ENCODE data around the gene PRR35.

The PRR35 gene

DNA sequence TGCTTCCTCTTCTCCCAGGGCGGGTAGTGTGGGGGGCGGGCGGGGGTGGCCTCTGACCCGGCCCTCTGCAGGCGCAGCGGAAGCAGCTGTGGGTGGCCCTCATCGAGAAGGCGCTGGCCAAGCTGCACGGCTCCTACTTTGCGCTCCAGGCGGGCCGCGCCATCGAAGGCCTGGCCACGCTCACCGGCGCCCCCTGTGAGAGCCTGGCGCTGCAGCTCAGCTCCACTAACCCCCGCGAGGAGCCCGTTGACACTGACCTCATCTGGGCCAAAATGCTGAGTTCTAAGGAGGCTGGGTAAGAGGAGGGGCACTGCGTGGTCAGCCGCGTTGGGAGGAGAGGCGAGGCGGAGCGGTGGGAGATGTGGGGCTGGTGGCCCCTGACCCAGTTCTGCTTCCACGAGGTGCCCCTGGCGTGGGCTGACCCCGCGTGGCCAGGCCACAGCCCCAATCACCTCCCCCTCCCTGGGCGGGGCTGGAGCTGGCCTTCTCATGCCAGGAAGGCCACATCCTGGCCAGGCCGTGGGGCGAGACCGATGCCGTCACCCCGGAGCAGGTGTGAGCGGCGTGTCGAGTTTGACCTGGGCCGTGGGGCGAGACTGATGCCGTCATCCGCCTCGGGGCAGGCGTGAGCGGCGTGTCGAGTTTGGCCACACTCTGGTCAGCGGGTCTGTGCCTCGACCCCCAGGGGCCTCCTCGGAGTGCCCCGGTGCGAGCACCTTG lies 10.5 kb upstream of the PRR35 start:
- DNase-seq, result no peak

DNA sequence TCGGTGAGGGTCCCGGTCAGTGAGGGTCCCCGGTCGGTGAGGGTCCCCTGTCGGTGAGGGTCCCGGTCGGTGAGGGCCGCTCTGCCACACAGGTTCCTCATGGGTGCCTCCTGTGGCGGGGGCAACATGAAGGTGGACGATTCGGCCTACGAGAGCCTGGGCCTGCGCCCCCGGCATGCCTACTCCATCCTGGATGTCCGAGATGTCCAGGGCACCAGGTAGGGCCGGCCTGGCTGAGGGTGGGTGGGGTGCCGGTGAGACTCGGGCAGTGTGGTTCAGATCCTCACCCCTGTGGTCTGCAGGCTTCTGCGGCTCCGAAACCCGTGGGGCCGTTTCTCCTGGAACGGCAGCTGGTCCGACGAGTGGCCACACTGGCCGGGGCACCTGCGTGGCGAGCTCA lies 9.0 kb upstream of the PRR35 start:
- DNase-seq, result no peak

DNA sequence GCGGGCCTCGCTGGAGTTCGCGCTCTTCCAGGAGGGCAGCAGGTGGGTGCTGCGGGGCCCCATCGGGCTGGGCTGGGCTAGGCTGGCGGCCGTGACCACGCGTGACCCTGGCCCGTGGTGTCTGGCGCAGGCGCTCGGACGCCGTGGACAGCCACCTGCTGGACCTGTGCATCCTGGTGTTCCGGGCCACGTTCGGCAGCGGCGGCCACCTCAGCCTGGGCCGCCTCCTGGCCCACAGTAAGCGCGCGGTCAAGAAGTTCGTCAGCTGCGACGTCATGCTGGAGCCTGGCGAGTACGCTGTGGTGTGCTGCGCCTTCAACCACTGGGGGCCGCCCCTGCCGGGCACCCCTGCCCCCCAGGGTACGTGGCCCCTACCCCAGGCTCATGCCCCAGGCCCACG lies 8.0 kb upstream of the PRR35 start:
- DNase-seq, result no peak

DNA sequence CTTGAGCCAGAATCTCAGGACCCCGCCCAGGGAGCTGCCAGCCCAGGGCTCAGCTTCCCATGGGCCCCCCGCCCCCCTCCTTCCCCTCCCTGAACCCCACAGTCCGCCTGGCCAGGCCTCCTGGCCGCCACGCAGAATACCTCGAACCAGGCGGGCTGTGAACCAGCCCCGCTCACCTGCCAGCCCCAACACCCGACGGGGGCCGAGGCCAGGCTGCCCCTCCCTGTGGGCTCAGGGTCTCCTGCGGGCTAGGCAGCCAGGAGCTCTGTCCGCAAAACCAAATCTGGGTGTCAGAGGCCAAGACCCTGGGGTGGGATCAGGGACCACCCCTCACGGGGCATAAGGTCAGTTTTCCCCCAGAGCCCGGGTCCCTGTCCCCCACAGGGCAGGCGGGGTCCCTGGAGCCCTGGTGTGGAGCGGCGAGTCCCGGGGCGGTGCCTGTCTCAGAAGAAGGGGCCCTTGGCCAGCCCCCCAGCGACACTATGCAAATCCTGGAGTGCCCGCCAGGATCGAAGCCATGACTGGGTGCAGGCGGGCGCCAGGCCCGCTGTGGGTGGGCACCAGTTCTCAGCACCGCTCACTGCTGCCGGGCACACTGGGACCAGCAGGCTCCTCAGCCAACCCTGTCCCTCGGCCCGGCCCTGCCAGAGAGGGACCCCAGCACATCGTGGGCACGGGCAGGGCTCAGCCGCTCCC lies 6.4 kb upstream of the PRR35 start:
- no peak for DNase-seq

DNA sequence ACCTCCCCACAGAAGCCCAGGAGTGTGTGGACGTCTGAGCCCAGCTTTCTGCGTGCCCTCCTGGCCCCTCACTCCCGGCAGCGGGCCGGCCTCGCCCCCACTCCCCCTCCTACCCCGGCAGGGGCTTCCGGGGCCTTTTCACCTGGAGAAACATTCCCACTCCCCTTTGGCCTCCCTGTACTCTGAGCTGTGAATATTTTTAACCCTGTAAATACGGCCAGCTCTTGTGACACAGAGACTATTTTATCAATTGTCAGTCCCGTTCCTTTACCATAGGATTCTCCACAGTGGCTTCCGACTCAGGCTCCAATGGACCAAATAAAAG lies 5.9 kb upstream of the PRR35 start:
- no peak for DNase-seq

DNA sequence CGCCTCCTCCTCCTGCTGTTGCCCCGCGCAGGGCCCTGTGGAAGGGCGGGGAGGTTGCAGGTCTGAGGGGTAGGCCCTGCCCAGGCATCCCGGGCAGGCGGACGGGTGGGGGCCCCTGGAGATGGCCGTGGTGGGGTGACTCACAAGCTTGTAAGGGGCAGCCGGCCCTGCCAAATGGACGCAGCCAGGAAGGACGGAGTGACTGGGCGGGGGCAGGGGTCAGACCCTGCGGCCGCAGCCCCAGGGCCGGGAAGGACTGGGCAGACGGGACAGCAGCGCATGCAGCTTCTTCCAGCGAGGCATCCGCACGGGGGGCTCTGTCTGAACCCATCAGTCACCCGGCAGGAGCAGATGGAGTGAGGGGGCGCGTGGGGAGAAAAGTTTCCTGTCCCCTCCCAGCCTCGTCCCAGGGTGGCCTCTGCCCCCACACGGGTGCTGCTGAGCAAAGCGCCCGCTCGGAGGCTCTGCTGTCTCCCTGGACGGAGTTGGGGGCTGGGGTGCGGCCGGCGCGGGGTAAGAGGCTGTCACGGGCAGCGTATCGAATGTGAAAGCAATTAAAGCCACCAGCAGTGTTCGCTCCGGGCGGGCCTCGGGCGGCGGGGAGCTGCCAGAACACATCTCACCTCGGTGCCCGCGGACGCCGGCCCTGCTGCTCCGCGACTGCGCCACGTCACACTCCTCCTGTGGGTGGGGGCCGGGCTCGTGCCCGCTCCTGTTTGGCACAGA lies 5.4 kb upstream of the PRR35 start:
- no peak for DNase-seq

DNA sequence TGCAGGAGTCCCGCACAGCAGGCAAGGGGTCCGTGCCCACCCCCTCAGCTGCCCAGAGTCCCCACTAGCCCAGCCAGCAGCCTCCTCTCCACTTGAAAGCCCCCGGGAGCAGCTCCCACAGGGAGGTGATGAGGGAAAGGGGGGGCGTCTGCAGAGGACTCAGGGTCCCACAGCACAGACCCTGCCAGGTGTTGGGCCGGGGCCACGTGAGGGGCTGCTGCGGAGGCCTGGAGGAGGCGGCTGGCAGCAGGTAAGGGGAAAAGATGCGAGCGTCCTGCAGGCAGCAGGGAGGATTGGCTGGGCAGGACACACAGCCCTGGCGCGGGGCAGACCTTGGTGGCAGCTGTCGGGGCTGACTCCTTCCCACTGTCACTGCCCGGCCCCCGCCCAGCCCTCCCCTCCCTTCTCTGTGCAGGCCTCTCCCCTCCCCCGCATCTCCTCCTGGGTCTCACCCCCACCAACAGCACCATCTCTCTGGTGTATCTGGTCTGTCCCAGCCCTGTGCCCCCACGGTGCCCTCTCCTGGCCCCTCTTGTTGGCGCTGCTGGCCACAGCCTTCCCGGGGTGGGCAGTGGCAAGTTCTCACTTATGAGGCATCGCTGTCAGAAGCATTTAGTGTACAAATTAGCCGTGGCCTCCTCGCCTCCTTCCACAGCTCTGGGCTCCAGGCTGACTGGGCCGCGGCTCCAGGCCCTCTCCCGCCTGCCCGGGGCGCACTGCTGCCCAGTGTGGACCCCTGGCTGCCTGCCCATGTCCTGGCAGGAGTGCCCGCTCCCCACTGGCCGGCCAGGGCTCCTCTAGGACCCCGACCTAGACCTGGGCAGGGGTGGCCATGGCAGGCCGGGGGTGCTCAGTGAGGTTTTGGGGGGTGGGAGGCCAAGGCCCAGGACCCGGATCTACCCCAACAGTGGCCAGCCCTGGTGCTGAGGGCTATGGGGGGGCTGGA lies 4.4 kb upstream of the PRR35 start:
- no peak for DNase-seq

DNA sequence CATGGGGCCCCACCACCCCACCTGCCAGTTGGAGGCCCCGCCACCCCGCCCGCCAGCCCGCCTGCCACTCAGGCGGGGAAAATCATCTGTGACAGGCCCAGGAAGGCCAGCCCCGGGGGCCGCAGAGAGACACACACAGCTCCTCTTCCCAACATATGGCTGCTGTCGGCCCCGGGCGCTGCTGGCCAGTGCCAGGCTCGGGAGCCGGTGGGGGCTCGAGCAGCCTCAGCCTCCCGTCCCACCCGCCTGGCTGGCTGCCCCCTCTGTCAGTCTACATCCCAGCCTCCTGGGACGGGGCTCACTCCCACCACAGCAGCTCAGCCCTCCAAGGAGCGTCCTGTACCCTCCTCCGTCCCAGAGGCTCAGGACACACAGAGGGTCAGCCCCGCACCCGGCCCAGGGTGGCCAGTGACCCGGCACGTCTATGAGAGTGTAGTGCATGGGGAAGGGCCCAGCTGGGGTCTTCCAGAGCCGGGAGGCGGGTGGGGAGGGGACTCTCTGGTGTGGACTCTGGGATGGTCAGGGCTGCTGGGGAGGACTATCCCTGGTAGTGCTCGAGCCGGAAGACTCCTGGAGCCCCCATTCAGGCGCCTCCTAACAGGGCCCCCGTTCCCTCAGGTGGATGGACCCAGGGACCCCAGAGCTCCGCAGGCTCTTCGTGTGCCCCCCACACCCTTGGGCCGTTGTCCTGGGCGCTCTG lies 3.6 kb upstream of the PRR35 start:
- DNase-seq, result no peak

DNA sequence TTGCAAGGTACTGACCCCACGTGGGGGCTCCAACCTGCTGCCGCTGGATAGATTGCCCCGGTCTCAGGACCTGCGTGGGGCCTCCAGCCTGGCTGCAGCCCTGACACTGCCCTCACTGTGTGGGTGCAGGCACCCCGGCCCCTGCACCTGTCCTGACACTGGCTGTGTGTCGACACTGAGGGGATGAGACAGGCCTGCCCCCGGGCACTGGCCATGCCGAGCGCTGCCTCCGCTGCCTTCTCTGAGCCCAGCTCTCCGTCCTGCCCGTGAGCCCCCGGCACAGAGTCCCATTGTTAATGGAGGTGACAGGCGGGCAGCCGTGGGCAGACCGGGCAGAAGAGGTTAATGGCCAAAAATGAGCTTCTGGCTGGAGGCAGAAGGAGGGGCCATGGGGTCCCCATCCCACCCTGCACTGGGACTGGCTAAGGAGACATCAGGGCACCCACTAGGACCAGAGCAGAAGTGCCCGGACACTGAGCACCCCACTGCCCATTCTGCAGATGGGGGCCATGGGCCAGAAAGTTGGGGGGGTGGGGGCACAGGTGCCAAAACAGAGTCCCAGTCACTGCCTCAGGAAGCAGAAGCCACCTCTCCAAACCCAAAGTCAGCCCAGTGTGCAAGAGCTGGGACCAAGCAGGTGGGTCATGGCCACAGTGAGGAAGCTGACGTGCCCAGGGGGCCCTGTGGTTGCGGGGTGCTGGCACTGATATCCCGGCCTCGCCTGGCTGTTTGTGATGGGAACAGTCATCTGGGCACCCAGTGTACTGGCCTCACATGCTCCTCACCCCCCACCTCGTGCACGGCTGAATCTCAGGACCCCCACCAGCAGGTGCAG lies 2.5 kb upstream of the PRR35 start:
- no peak for DNase-seq

DNA sequence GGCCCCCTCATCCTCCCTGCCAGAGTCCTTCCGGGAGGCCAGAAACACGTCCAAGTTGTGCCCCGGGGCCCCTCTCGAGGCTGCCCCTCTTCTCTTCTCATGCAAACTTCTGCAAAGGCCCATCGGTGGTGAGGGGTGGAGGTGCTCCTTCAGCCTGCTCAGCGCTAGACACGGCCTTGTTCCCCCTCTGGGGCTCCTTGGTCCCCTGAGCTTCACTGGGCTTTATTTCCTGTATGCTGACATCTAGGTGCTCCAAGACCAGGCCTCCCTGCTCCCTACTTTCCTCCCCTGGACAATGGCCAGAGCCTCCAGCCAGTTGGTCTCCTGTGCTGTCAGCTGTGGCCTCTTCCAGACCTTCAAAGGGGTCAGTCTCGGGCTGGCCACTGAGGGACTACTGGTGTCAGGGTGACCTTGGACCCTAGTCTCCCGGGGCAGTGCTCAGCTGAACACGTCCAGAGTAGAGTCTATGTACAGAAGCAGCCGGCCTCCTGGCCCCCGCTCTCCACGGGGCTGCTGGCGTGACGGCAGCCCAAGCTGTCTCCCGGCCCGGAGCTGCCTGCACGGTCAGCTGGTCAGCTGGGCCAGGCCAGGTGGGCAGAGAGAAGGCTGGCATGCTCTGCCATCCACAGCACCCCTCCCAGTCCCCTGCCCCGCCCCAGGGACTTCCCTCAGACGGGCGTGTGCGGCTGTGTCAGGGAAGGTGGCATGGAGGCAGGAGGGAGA lies 1.7 kb upstream of the PRR35 start:
- DNase-seq, result no peak

DNA sequence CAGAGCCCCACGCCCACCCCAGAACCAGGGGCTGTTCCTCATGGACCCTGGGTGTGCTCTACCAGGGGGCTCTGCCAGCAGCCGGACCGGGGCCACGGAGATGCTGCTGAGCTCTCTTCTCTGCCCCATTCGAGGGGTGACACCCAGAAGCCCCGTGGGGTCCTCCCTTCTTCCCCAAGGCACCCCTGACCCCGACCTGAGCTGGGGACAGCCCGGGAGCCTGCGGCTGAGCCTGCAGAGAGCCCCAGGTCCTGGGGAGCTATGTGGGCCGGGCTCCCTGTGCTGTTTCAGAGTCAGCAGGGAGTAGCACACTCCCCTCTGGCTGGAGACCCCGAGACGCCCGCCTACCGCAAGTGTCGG lies 1.2 kb upstream of the PRR35 start:
- DNase-seq, result no peak

DNA sequence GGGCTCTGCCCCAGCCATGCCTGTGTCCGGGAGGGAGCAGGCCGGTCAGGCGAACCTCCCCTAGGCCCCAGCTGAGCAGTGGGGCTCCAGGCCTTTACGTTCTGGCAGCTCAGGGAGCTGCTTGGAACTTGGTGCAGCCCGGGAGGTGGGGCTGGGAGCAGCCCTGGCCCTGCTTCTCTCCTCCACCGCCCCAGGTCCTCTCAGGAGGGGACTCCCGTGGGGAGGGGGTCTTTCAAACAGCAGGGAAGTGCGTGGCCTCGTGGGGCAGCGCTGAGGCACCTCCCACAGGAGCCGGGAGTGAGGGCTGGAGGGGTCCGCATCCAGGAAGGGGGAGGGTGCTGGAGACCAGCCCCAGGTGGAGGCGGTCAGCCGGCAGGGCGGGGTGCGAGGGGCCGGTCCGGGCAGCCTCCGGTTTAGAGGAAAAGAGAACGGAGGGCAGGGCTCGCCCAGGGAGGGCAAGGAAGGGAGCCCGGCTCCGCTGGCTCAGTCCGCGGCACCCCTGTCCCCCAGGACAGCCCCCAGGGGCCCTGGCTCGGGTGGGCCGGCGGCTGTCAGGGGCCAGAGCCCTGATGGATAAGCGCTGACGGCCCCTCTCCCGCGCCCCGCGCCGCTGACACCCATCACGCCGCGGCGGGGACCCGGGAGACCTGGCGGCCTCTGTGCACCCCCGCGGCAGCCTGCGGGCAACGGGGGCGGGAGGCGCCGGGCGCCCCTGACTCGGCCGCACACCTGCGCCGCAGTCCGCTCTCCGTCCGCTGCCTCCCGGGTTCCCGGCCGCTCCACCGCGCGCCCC lies 587 bp upstream of the PRR35 start:
- no peak for DNase-seq

DNA sequence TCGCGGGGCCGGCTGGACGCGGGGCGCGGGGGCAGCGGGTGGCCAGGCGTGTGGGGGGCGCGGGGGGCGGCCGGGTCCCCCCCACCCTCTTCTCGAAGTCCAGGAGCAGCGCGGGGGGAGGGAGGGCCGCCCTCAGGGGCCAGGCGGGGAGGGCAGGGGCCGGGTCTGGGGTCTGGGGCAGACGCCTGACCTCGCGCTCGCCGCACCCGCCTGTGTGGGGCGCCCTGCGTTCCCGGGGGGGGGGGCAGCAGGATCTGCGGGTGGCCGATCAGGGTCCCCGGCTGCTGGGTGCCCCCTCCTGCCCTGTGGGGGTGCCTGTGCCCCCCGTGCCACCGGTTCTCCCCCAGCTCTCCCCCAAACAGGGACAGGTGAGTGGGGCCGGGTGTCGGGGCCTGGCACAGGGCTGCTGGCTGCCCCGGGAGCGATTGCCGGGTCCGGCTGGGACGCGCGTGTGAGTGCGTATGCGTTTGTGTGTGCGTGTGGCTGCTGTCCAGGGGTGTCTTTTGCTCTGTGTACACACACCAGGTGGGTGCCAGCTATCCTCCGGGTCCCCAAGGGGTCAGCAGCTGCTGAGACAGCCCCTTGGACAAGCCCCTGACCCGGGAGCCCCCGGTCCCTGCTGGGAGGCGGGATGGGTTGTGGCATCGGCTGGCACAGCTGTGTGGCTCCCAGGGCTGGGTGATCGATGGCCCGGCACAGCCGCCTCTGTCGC lies 663 bp downstream of the PRR35 start:
- no peak for DNase-seq

DNA sequence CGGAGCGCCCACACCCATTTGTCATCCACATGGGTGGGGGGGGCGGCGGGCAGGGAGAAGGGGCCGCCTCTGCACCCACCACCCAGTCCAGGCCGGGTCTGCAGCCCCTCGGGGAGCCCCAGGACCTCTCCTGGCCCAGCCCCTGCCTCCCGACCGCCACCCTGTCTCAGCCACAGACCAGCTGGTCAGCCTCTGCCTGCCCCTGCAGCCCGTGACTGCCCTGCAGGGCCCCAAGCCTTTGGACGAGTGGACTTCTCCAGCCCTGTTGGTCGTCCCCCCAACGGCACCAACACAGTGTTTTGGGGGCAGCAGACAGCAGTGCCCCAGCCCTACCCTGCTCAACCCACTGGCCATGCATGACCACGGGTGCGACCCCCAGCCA lies 1.2 kb downstream of the PRR35 start:
- no peak for DNase-seq

DNA sequence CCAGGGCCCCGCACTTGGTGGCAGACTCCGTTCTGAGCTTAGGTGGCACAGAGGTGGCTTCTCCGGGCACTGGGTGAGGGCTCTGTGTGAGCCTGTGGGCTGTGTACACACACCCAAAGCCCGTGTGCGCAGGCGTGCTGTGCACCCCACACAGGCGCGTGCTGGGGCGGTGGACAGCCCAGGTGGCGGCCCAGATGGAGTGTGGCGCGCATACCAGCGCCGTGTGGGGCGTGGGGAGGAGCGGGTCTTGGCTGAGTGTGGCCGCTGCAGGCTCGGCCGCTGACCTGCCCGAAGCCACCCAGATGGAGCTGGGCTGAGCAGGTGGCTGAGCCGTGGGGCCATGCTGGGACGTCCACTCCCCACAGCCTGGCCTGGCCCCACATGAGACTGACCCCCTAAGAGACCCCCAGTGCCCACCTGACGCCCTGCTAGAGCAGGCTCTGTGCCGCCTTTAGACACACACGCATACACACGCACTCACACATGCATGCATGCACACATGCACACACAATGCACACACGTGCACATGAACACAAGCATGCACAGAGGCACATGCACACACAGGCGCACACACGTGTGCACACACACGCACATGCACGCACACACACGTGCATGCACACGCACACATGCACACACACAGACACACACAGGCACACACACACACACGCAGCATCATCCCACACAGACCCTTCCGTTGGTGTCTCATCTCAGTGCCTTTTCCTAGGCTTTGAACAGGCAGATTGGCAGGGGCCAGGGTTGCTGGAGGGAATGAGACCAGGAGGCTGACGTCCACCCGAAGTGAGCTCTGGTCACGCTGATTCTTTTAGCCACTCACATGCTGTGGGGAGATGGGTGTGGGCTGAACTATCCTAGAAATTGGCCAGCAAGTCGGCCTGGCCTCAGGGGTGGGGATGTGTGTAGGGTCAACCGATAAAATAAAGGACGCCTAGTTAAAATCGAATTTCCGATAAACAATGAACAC lies 2.1 kb downstream of the PRR35 start:
- DNase-seq, result no peak

DNA sequence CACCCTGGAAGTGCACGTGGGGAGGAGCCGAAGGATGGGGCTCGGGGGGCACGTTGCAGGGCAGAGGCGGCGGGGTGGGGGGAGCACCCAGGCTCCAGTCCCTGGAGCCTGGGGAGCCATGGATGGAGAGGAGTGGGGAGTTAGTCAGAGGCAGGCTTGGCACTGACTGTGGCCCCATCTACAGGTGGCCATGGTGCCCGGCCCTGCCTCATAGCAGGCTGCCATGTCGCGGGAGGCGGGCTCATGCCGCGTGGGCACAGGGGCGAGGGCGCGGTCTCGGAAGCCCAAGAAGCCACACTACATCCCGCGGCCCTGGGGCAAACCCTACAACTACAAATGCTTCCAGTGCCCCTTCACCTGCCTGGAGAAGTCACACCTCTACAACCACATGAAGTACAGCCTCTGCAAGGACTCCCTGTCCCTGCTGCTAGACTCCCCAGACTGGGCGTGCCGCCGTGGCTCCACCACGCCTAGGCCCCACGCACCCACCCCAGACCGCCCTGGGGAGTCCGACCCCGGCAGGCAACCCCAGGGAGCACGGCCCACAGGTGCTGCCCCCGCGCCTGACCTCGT lies 3.0 kb downstream of the PRR35 start:
- DNase-seq, result no peak

DNA sequence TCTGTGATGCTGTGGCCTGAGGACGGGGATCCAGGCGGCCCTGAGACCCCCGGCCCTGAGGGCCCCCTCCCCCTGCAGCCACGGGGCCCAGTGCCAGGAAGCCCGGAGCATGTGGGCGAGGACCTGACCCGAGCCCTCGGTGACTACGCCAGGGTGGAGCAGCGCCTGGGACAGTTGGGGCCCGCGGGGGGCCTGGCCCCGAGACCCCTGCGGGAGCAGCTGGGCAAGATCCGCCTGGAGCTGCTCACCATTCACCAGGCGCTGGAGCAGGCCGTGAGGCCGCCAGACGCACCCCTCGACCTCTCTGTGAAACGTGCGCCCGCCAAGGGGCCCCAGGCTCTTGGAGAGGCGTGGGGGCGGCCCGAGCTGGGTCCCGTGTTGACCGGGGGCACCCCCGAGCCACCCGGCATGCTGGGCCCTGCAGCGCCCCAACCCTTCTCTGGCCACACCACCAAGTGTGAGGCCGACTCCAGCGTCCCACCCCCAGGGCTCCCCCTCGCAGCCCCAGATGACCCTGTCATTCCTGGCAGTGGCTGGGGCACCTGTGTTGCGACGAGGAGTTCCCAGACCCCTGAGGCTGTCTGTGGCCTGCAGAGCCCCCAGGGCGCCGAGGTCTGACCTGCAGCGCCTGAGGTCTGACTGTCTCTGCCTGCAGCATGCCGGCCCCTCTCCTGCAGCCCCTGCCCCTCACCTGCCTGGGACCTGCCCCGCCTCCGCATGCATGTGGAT lies 4.7 kb downstream of the PRR35 start:
- no peak for DNase-seq
